Neural cell (in vitro differentiated cells): ENCODE measurements around the gene CACUL1. TPM values are rescaled to one million over a fixed set of nuclear protein-coding genes. Genes with fewer than 3 reads are reported as not detected.

Experiments
- H2AFZ ChIP-seq: fragments of 200-600, 300-800 bp; sonication (generic), shearing (Covaris generic); 2 replicates; pipeline ENCODE4 v1.6.0; 2014; ENCODE audit warnings: low read depth, mild to moderate bottlenecking, antibody characterized with exemption, low read length, moderate library complexity
- H3F3A ChIP-seq: fragments of 200-600 bp; shearing (Covaris generic); 2 replicates; pipeline ENCODE4 v1.6.1; 2016; ENCODE audit warnings: mild to moderate bottlenecking, moderate library complexity, mixed read lengths, antibody characterized with exemption, low read length; ENCODE audit not compliant: insufficient read depth, poor library complexity, severe bottlenecking
- H3K27ac ChIP-seq: fragments of 200-600, 300-800 bp; sonication (generic), shearing (Covaris generic); 2 replicates; pipeline ENCODE4 v1.5.1; 2014; ENCODE audit warnings: mild to moderate bottlenecking, low read length, moderate library complexity
- H3K27me3 ChIP-seq: fragments of 300-800, 200-600 bp; sonication (generic), shearing (Covaris generic); 2 replicates; pipeline ENCODE4 v1.6.0; 2014; ENCODE audit warnings: mild to moderate bottlenecking, low read depth, low read length, moderate library complexity; ENCODE audit not compliant: insufficient read depth
- H3K36me3 ChIP-seq: fragments of 300-800, 200-600 bp; sonication (generic), shearing (Covaris generic); 2 replicates; pipeline ENCODE4 v1.5.1; 2014; ENCODE audit warnings: mild to moderate bottlenecking, antibody characterized with exemption, low read length, moderate library complexity; ENCODE audit not compliant: insufficient read depth
- H3K4me2 ChIP-seq: fragments of 300-800, 200-600 bp; sonication (generic), shearing (Covaris generic); 2 replicates; pipeline ENCODE4 v1.6.0; 2014; ENCODE audit warnings: mild to moderate bottlenecking, low read length
- H3K4me3 ChIP-seq: fragments of 300-800, 200-600 bp; sonication (generic), shearing (Covaris generic); 2 replicates; pipeline ENCODE4 v1.5.1; 2014; ENCODE audit warnings: mild to moderate bottlenecking, low read length, moderate library complexity
- H3K79me2 ChIP-seq: fragments of 200-600 bp; shearing (Covaris generic); replicated peaks from 2 replicates; pipeline ENCODE4 v1.6.0; 2014; ENCODE audit warnings: mild to moderate bottlenecking, low read length, moderate library complexity; ENCODE audit not compliant: insufficient read depth
- H3K9ac ChIP-seq: fragments of 300-800, 200-600 bp; sonication (generic), shearing (Covaris generic); 2 replicates; pipeline ENCODE4 v1.6.1; 2016; ENCODE audit warnings: mild to moderate bottlenecking, low read length, mixed read lengths
- H3K9me2 ChIP-seq: fragments of 200-600 bp; shearing (Covaris generic); 2 replicates; pipeline ENCODE4 v1.6.1; 2016; ENCODE audit warnings: mild to moderate bottlenecking, low read length, mixed read lengths; ENCODE audit not compliant: insufficient read depth
- H3K9me3 ChIP-seq: fragments of 200-600, 300-800 bp; sonication (generic), shearing (Covaris generic); 2 replicates; pipeline ENCODE4 v1.6.1; 2016; ENCODE audit warnings: mild to moderate bottlenecking, mixed run types, low read length, moderate library complexity, mixed read lengths
- H4K20me1 ChIP-seq: fragments of 200-600 bp; shearing (Covaris generic); 2 replicates; pipeline ENCODE4 v1.6.1; 2016; ENCODE audit warnings: mild to moderate bottlenecking, mixed run types; ENCODE audit not compliant: insufficient read depth
- CTCF ChIP-seq: fragments of 450-650 bp; IDR thresholded peaks from 2 replicates; pipeline ENCODE4 v1.5.1; 2014; ENCODE audit warnings: antibody characterized with exemption, mild to moderate bottlenecking, moderate library complexity; ENCODE audit not compliant: poor library complexity, severe bottlenecking
- EP300 ChIP-seq: fragments of 450-650 bp; conservative IDR thresholded peaks from 2 replicates; pipeline ENCODE4 v1.6.1; 2014; ENCODE audit warnings: antibody characterized with exemption, mild to moderate bottlenecking, moderate library complexity; ENCODE audit not compliant: poor library complexity, severe bottlenecking
- EZH2 ChIP-seq: fragments of 200-600, 300-800 bp; shearing (Covaris generic), sonication (generic); IDR thresholded peaks from 2 replicates; pipeline ENCODE4 v1.6.1; 2014; ENCODE audit warnings: antibody characterized with exemption, low read length, borderline replicate concordance, mild to moderate bottlenecking; ENCODE audit not compliant: insufficient read depth, poor library complexity, severe bottlenecking
- MXI1 ChIP-seq: fragments of 450-650 bp; conservative IDR thresholded peaks from 2 replicates; pipeline ENCODE4 v1.6.1; 2014; ENCODE audit warnings: antibody characterized with exemption, mild to moderate bottlenecking; ENCODE audit not compliant: poor library complexity, severe bottlenecking
- POLR2AphosphoS5 ChIP-seq: IDR thresholded peaks from 2 replicates; pipeline ENCODE4 v1.6.1; 2012
- RAD21 ChIP-seq: fragments of 450-650 bp; conservative IDR thresholded peaks from 2 replicates; pipeline ENCODE4 v1.6.1; 2014; ENCODE audit warnings: antibody characterized with exemption, mild to moderate bottlenecking, moderate library complexity
- REST ChIP-seq: IDR thresholded peaks from 2 replicates; pipeline ENCODE4 v1.6.1; 2012; ENCODE audit warnings: borderline replicate concordance
- SMC3 ChIP-seq: fragments of 450-650 bp; conservative IDR thresholded peaks from 2 replicates; pipeline ENCODE4 v1.6.1; 2014; ENCODE audit warnings: antibody characterized with exemption, mild to moderate bottlenecking, moderate library complexity; ENCODE audit not compliant: poor library complexity
- TAF1 ChIP-seq: IDR thresholded peaks from 2 replicates; pipeline ENCODE4 v1.6.1; 2012; ENCODE audit warnings: low read depth
- polyA plus RNA-seq: library from polyadenylated mRNA; depleted of rRNA; stranded (reverse); fragments of >200 nt; gene quantifications from 2 replicates; pipeline ENCODE4 v1.2.3, GENCODE V29; 2014

Gene CACUL1
- polyA plus RNA-seq, 1 donor from 2014 or later = 12.8 TPM

- TF ChIP-seq MXI1 = no peak
- no peak for TF ChIP-seq EZH2
- peak; percentile 82 for TF ChIP-seq RAD21
- TF ChIP-seq POLR2AphosphoS5 = no peak
- no peak for TF ChIP-seq TAF1
- TF ChIP-seq EP300 = no peak
- peak; percentile 82 for TF ChIP-seq SMC3
- TF ChIP-seq CTCF = peak; percentile 86
- H3K4me2 ChIP-seq = no peak overlapping the region
- no peaks in the 10 kb centered on the region for H3K27me3 ChIP-seq
- H3F3A ChIP-seq = no peaks in the 10 kb centered on the region
- H3K27ac ChIP-seq = no peak overlapping the region
- H2AFZ ChIP-seq = no peak overlapping the region
- H3K4me3 ChIP-seq = no peak overlapping the region
- H3K9me3 ChIP-seq = no peaks in the 10 kb centered on the region
- H3K36me3 ChIP-seq = no peaks in the 10 kb centered on the region
- H3K9ac ChIP-seq = no peak overlapping the region
- no peaks in the 10 kb centered on the region for H4K20me1 ChIP-seq
- H3K9me2 ChIP-seq = no peaks in the 10 kb centered on the region
- H3K79me2 ChIP-seq = peaks cover 14% of the 10 kb centered on the region
Measured at GRCh38 chr10:118720685-118721538, 33.9 kb downstream of the CACUL1 start.

- Histone ChIP-seq H3K4me2 (no peak overlapping the region), H3K27ac (no peak overlapping the region), H3K36me3 (no peaks in the 10 kb centered on the region), H3K9me3 (no peaks in the 10 kb centered on the region), H3F3A (no peaks in the 10 kb centered on the region), H3K4me3 (no peak overlapping the region), H3K9ac (no peak overlapping the region), H3K27me3 (no peaks in the 10 kb centered on the region), H3K9me2 (no peaks in the 10 kb centered on the region), H4K20me1 (no peaks in the 10 kb centered on the region), H3K79me2 (peaks cover 4% of the 10 kb centered on the region), H2AFZ (no peak overlapping the region)
- TF ChIP-seq EZH2 = no peak
- TF ChIP-seq TAF1 = no peak
- no peak for TF ChIP-seq REST
- no peak for TF ChIP-seq CTCF
- no peak for TF ChIP-seq SMC3
- TF ChIP-seq RAD21 = no peak
- no peak for TF ChIP-seq MXI1
- TF ChIP-seq POLR2AphosphoS5 = no peak
Measured at GRCh38 chr10:118714366-118714765, 40.4 kb downstream of the CACUL1 start.
